GM12878 (cell line): ENCODE data around the gene MTMR6. TPM values are rescaled to one million over a fixed set of nuclear protein-coding genes. Genes with fewer than 3 reads are reported as not detected.

Source experiments
- ATAC-seq: fragments of 200-7000 bp; cut with Tn5 transposase; 3 replicates; pipeline ENCODE4 v1.9.1; 2020; ENCODE audit warnings: mild to moderate bottlenecking, moderate library complexity
- BruUV-seq: library from RNA; stranded (reverse); fragments of 400-500 nt; replicated peaks from 2 replicates; lab custom pipeline; 2021; lab: Mats Ljungman, UMichigan
- CTCF ChIA-PET: fragments of 300-600 bp; sonication (Branson Sonifier 250); formaldehyde crosslinking; extraction: SDS; loops from one replicate; lab custom pipeline; 2021; ENCODE audit warnings: inconsistent platforms; lab: Yijun Ruan, JAX
- POLR2A ChIA-PET: fragments of 350-600 bp; formaldehyde crosslinking; extraction: SDS; loops from one replicate; lab custom pipeline; 2021; ENCODE audit warnings: inconsistent platforms; lab: Charles Lee
- RAD21 ChIA-PET: fragments of 300-600 bp; sonication (Branson Sonifier 250); formaldehyde crosslinking; loops from one replicate; lab custom pipeline; 2023; ENCODE audit warnings: antibody characterized with exemption; ENCODE audit not compliant: unreplicated experiment; lab: Charles Lee
- SMC1A ChIA-PET: fragments of 300-600 bp; sonication (Branson Sonifier 250); formaldehyde crosslinking; loops from one replicate; lab custom pipeline; 2023; ENCODE audit not compliant: unreplicated experiment, uncharacterized antibody; lab: Charles Lee
- DNase-seq: peaks from one replicate; pipeline ENCODE4 v3.0.0-alpha.2; 2011; ENCODE audit warnings: low read depth, low spot score
- FAIRE-seq: peaks from 3 replicates; lab custom pipeline; 2011; peaks lifted over from hg19 to GRCh38; lab: Jason Lieb, UNC
- H2AFZ ChIP-seq: 2 replicates; pipeline ENCODE4 v1.6.0; 2011; ENCODE audit warnings: low read depth, low read length, control low read depth; ENCODE audit not compliant: control insufficient read depth
- H3K27ac ChIP-seq: 2 replicates; pipeline ENCODE4 v1.5.1; 2011; ENCODE audit warnings: control low read depth; ENCODE audit not compliant: control insufficient read depth, insufficient read depth
- H3K27me3 ChIP-seq, 2 experiments: replicated peaks in 1 of 2; 2 replicates each; pipeline versions ENCODE4 v1.6.0 to v1.6.1; 2011; ENCODE audit warnings: low read length in 1 of 2; ENCODE audit not compliant: control insufficient read depth in 2 of 2, insufficient read depth in 2 of 2
- H3K36me3 ChIP-seq, 2 experiments: 2 replicates each; pipeline ENCODE4 v1.5.1; 2011; ENCODE audit warnings: low read length in 1 of 2; ENCODE audit not compliant: control insufficient read depth in 2 of 2, insufficient read depth in 2 of 2
- H3K4me1 ChIP-seq: 2 replicates; pipeline ENCODE4 v1.6.1; 2011; ENCODE audit warnings: mild to moderate bottlenecking, low read length, moderate library complexity, mixed read lengths; ENCODE audit not compliant: control insufficient read depth, insufficient read depth
- H3K4me2 ChIP-seq: 2 replicates; pipeline ENCODE4 v1.6.0; 2011; ENCODE audit warnings: control low read depth; ENCODE audit not compliant: control insufficient read depth, insufficient read depth
- H3K4me3 ChIP-seq: fragments of 200-600 bp; sonication (generic); 2 replicates; pipeline ENCODE4 v1.5.1; 2016
- H3K79me2 ChIP-seq: 2 replicates; pipeline ENCODE4 v1.6.0; 2011; ENCODE audit warnings: low read length; ENCODE audit not compliant: control insufficient read depth, insufficient read depth
- H3K9ac ChIP-seq: 2 replicates; pipeline ENCODE4 v1.8.0; 2011; ENCODE audit warnings: low read length, control low read depth, mixed read lengths; ENCODE audit not compliant: control insufficient read depth, insufficient read depth
- H3K9me3 ChIP-seq: replicated peaks from 3 replicates; pipeline ENCODE4 v1.5.1; 2011; ENCODE audit warnings: mild to moderate bottlenecking, low read length; ENCODE audit not compliant: control insufficient read depth, insufficient read depth
- H4K20me1 ChIP-seq: 2 replicates; pipeline ENCODE4 v1.6.0; 2011; ENCODE audit not compliant: control insufficient read depth, insufficient read depth
- CBX3 ChIP-seq: fragments of 200-600 bp; sonication (generic); IDR thresholded peaks from 2 replicates; pipeline ENCODE4 v1.6.1; 2016; ENCODE audit warnings: low read depth, borderline replicate concordance
- E2F4 ChIP-seq: IDR thresholded peaks from 2 replicates; pipeline ENCODE4 v1.6.1; 2012; ENCODE audit warnings: low read depth, low read length, improper control_type of control experiment
- EED ChIP-seq: sonication (generic); IDR thresholded peaks from 2 replicates; pipeline ENCODE4 v1.6.1; 2016; ENCODE audit warnings: antibody characterized with exemption, low read depth
- EGR1 ChIP-seq, 2 experiments: IDR thresholded peaks; 1 replicate in 1 of 2; 2 replicates in 1 of 2; pipeline ENCODE4 v1.6.1; 2011 to 2012; ENCODE audit warnings: low read depth in 2 of 2, low read length in 2 of 2, borderline replicate concordance in 1 of 2, mild to moderate bottlenecking in 1 of 2, moderate library complexity in 1 of 2
- ESRRA ChIP-seq: IDR thresholded peaks from 2 replicates; pipeline ENCODE4 v1.6.1; 2012; ENCODE audit warnings: mild to moderate bottlenecking, low read length, improper control_type of control experiment
- NKRF ChIP-seq: fragments of 450-650 bp; conservative IDR thresholded peaks from 2 replicates; pipeline ENCODE4 v1.6.1; 2017; ENCODE audit warnings: mild to moderate bottlenecking, moderate library complexity
- NR2F1 ChIP-seq: fragments of 450-650 bp; conservative IDR thresholded peaks from 2 replicates; pipeline ENCODE4 v1.6.1; 2017; ENCODE audit warnings: mild to moderate bottlenecking
- RELA ChIP-seq: fragments of 450-650 bp; IDR thresholded peaks from 2 replicates; pipeline ENCODE4 v1.8.0; 2014; ENCODE audit warnings: borderline replicate concordance; ENCODE audit not compliant: partially characterized antibody
- RELB ChIP-seq: fragments of 450-650 bp; IDR thresholded peaks from 2 replicates; pipeline ENCODE4 v1.6.1; 2017; ENCODE audit warnings: low read depth, mild to moderate bottlenecking, moderate library complexity
- STAT1 ChIP-seq: fragments of 450-650 bp; conservative IDR thresholded peaks from 2 replicates; pipeline ENCODE4 v1.6.1; 2014; ENCODE audit warnings: antibody characterized with exemption, mild to moderate bottlenecking
- WGBS: methylation state at CpG from one replicate; pipeline ENCODE4 v1.1.6; 2016; ENCODE audit warnings: low lambda C conversion rate; ENCODE audit not compliant: insufficient replicate concordance, insufficient coverage; ENCODE audit errors: missing lambda C conversion rate; 5-methylcytosine and 5-hydroxymethylcytosine counted together
- in situ Hi-C: fragments of 300-500 bp; cut with MboI; formaldehyde crosslinking; loops from 9 replicates; pipeline ENCODE4 v1.14.3; 2018; ENCODE audit warnings: mixed read lengths
- intact Hi-C: fragments of 100-400 bp; cut with micrococcal nuclease; formaldehyde crosslinking; loops from one replicate; pipeline ENCODE4 v1.14.2; 2022; ENCODE audit not compliant: unreplicated experiment
- polyA plus RNA-seq, 11 experiments: library from polyadenylated mRNA; depleted of rRNA in 4 of 11; unstranded in 6 of 11; stranded (reverse) in 5 of 11; fragments of >200 nt; fragmentation: Nextera tagmentation in 4 of 11; fragmentation: Illumina TruSeq in 1 of 11; extraction: Ambion mirVana in 4 of 11; extraction: Trizol in 1 of 11; gene quantifications; 1 replicate in 1 of 11; 2 replicates in 10 of 11; pipeline versions ENCODE4 v1.2.1 to v1.2.3, GENCODE V29; 2011 to 2016; ENCODE audit warnings: inconsistent platforms in 2 of 11, missing spikeins in 2 of 11, low read depth in 1 of 11
- total RNA-seq, 4 experiments: library from RNA; depleted of rRNA in 3 of 4; stranded (reverse); fragments of >200 nt in 3 of 4; fragmentation: Illumina TruSeq in 1 of 4; extraction: Trizol in 1 of 4; gene quantifications; 2 replicates each; pipeline versions ENCODE4 v1.2.1 to v1.2.3, GENCODE V29; 2013 to 2021
- TF ChIP-seq, protein P1 (sequence below): fragments of 450-650 bp; IDR thresholded peaks from 2 replicates; pipeline ENCODE4 v1.6.1; 2016; ENCODE audit warnings: mild to moderate bottlenecking
- TF ChIP-seq, protein P2 (sequence below): fragments of 450-650 bp; IDR thresholded peaks from 2 replicates; pipeline ENCODE4 v1.6.1; 2017; ENCODE audit warnings: mild to moderate bottlenecking
- TF ChIP-seq, protein P3 (sequence below): IDR thresholded peaks from 2 replicates; pipeline ENCODE4 v1.6.1; 2012; ENCODE audit warnings: mild to moderate bottlenecking, low read depth, low read length

MTMR6 gene
- total and polyA plus RNA-seq, 10 of the 15 experiments (the other 5 are each of a cell fraction or from before 2014, with no cell fraction given), result 9.8 to 24.2 (median 16.0) TPM

DNA sequence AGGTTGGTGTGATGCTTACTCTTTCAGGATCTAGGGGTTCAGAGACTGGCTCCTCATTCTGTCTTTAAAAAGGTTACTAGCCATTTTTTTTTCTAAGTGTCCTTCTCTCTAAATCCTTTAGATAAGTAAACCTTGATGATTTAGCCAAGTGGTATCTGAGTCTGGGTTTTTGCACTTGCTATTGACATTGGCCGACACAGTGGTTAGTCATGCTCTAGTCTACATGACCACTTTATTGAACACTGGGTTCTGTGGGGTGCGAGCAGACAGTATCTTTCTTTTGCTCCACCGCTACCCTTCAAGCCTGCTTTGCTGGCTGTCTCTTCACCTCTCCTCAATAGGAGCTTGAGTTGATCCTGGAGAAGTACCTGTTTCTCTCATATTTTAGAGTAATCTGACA lies 7.9 kb upstream of the MTMR6 start:
- intact Hi-C loops, result no loop called here
- CTCF ChIA-PET, result no interaction called here
- H3K4me2 ChIP-seq, result no peak overlapping the region
- H3K36me3 ChIP-seq, result no peaks in the 10 kb centered on the region
- WGBS, result 84% methylated on average over 3 of the region's 3 CpGs
- H3K27ac ChIP-seq, result no peak overlapping the region
- H4K20me1 ChIP-seq, result no peaks in the 10 kb centered on the region
- H3K9me3 ChIP-seq, result no peaks in the 10 kb centered on the region
- SMC1A ChIA-PET, result no interaction called here
- FAIRE-seq (no peak), DNase-seq (no peak), ATAC-seq (no peak)
- RAD21 ChIA-PET, result no interaction called here
- H3K9ac ChIP-seq, result no peak overlapping the region
- no peak overlapping the region for H2AFZ ChIP-seq
- no peaks in the 10 kb centered on the region for H3K79me2 ChIP-seq
- no peak overlapping the region for H3K4me3 ChIP-seq
- H3K27me3 ChIP-seq, result peaks cover 0 to 2% of the 10 kb centered on the region in 2 experiments; a peak in 1 of 4 replicates
- POLR2A ChIA-PET, result no interaction called here
- no TSS peak for BruUV-seq
- in situ Hi-C loops, result no loop called here
- no peaks in the 10 kb centered on the region for H3K4me1 ChIP-seq
- TF ChIP-seq RELB (no peak), CBX3 (no peak), STAT1 (no peak), RELA (no peak), NKRF (no peak), ESRRA (no peak), EED (no peak), EGR1 (IDR thresholded peaks at IDR 0.05; ENCODE audit: borderline replicate concordance in 1 of 2, low read depth in 2 of 2, low read length in 2 of 2) (no peak), NR2F1 (no peak), E2F4 (no peak)
- TF ChIP-seq, protein P1, sequence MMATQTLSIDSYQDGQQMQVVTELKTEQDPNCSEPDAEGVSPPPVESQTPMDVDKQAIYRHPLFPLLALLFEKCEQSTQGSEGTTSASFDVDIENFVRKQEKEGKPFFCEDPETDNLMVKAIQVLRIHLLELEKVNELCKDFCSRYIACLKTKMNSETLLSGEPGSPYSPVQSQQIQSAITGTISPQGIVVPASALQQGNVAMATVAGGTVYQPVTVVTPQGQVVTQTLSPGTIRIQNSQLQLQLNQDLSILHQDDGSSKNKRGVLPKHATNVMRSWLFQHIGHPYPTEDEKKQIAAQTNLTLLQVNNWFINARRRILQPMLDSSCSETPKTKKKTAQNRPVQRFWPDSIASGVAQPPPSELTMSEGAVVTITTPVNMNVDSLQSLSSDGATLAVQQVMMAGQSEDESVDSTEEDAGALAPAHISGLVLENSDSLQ, result no peak
- TF ChIP-seq, protein P2, sequence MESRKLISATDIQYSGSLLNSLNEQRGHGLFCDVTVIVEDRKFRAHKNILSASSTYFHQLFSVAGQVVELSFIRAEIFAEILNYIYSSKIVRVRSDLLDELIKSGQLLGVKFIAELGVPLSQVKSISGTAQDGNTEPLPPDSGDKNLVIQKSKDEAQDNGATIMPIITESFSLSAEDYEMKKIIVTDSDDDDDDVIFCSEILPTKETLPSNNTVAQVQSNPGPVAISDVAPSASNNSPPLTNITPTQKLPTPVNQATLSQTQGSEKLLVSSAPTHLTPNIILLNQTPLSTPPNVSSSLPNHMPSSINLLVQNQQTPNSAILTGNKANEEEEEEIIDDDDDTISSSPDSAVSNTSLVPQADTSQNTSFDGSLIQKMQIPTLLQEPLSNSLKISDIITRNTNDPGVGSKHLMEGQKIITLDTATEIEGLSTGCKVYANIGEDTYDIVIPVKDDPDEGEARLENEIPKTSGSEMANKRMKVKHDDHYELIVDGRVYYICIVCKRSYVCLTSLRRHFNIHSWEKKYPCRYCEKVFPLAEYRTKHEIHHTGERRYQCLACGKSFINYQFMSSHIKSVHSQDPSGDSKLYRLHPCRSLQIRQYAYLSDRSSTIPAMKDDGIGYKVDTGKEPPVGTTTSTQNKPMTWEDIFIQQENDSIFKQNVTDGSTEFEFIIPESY, result no peak
- TF ChIP-seq, protein P3, sequence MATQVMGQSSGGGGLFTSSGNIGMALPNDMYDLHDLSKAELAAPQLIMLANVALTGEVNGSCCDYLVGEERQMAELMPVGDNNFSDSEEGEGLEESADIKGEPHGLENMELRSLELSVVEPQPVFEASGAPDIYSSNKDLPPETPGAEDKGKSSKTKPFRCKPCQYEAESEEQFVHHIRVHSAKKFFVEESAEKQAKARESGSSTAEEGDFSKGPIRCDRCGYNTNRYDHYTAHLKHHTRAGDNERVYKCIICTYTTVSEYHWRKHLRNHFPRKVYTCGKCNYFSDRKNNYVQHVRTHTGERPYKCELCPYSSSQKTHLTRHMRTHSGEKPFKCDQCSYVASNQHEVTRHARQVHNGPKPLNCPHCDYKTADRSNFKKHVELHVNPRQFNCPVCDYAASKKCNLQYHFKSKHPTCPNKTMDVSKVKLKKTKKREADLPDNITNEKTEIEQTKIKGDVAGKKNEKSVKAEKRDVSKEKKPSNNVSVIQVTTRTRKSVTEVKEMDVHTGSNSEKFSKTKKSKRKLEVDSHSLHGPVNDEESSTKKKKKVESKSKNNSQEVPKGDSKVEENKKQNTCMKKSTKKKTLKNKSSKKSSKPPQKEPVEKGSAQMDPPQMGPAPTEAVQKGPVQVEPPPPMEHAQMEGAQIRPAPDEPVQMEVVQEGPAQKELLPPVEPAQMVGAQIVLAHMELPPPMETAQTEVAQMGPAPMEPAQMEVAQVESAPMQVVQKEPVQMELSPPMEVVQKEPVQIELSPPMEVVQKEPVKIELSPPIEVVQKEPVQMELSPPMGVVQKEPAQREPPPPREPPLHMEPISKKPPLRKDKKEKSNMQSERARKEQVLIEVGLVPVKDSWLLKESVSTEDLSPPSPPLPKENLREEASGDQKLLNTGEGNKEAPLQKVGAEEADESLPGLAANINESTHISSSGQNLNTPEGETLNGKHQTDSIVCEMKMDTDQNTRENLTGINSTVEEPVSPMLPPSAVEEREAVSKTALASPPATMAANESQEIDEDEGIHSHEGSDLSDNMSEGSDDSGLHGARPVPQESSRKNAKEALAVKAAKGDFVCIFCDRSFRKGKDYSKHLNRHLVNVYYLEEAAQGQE, result no peak
